GM12878 (cell line): ENCODE data around the gene TCF12. TPM values are rescaled to one million over a fixed set of nuclear protein-coding genes. Genes with fewer than 3 reads are reported as not detected.

Source experiments
- ATAC-seq: fragments of 200-7000 bp; cut with Tn5 transposase; 3 replicates; pipeline ENCODE4 v1.9.1; 2020; ENCODE audit warnings: mild to moderate bottlenecking, moderate library complexity
- BruUV-seq: library from RNA; stranded (reverse); fragments of 400-500 nt; replicated peaks from 2 replicates; lab custom pipeline; 2021; lab: Mats Ljungman, UMichigan
- CTCF ChIA-PET: fragments of 300-600 bp; sonication (Branson Sonifier 250); formaldehyde crosslinking; extraction: SDS; loops from one replicate; lab custom pipeline; 2021; ENCODE audit warnings: inconsistent platforms; lab: Yijun Ruan, JAX
- POLR2A ChIA-PET: fragments of 350-600 bp; formaldehyde crosslinking; extraction: SDS; loops from one replicate; lab custom pipeline; 2021; ENCODE audit warnings: inconsistent platforms; lab: Charles Lee
- RAD21 ChIA-PET: fragments of 300-600 bp; sonication (Branson Sonifier 250); formaldehyde crosslinking; loops from one replicate; lab custom pipeline; 2023; ENCODE audit warnings: antibody characterized with exemption; ENCODE audit not compliant: unreplicated experiment; lab: Charles Lee
- SMC1A ChIA-PET: fragments of 300-600 bp; sonication (Branson Sonifier 250); formaldehyde crosslinking; loops from one replicate; lab custom pipeline; 2023; ENCODE audit not compliant: unreplicated experiment, uncharacterized antibody; lab: Charles Lee
- DNase-seq: peaks from one replicate; pipeline ENCODE4 v3.0.0-alpha.2; 2011; ENCODE audit warnings: low read depth, low spot score
- FAIRE-seq: peaks from 3 replicates; lab custom pipeline; 2011; peaks lifted over from hg19 to GRCh38; lab: Jason Lieb, UNC
- H2AFZ ChIP-seq: 2 replicates; pipeline ENCODE4 v1.6.0; 2011; ENCODE audit warnings: low read depth, low read length, control low read depth; ENCODE audit not compliant: control insufficient read depth
- H3K27ac ChIP-seq: 2 replicates; pipeline ENCODE4 v1.5.1; 2011; ENCODE audit warnings: control low read depth; ENCODE audit not compliant: control insufficient read depth, insufficient read depth
- H3K27me3 ChIP-seq, 2 experiments: replicated peaks in 1 of 2; 2 replicates each; pipeline versions ENCODE4 v1.6.0 to v1.6.1; 2011; ENCODE audit warnings: low read length in 1 of 2; ENCODE audit not compliant: control insufficient read depth in 2 of 2, insufficient read depth in 2 of 2
- H3K36me3 ChIP-seq, 2 experiments: 2 replicates each; pipeline ENCODE4 v1.5.1; 2011; ENCODE audit warnings: low read length in 1 of 2; ENCODE audit not compliant: control insufficient read depth in 2 of 2, insufficient read depth in 2 of 2
- H3K4me1 ChIP-seq: 2 replicates; pipeline ENCODE4 v1.6.1; 2011; ENCODE audit warnings: mild to moderate bottlenecking, low read length, moderate library complexity, mixed read lengths; ENCODE audit not compliant: control insufficient read depth, insufficient read depth
- H3K4me2 ChIP-seq: 2 replicates; pipeline ENCODE4 v1.6.0; 2011; ENCODE audit warnings: control low read depth; ENCODE audit not compliant: control insufficient read depth, insufficient read depth
- H3K4me3 ChIP-seq: fragments of 200-600 bp; sonication (generic); 2 replicates; pipeline ENCODE4 v1.5.1; 2016
- H3K79me2 ChIP-seq: 2 replicates; pipeline ENCODE4 v1.6.0; 2011; ENCODE audit warnings: low read length; ENCODE audit not compliant: control insufficient read depth, insufficient read depth
- H3K9ac ChIP-seq: 2 replicates; pipeline ENCODE4 v1.8.0; 2011; ENCODE audit warnings: low read length, control low read depth, mixed read lengths; ENCODE audit not compliant: control insufficient read depth, insufficient read depth
- H3K9me3 ChIP-seq: replicated peaks from 3 replicates; pipeline ENCODE4 v1.5.1; 2011; ENCODE audit warnings: mild to moderate bottlenecking, low read length; ENCODE audit not compliant: control insufficient read depth, insufficient read depth
- H4K20me1 ChIP-seq: 2 replicates; pipeline ENCODE4 v1.6.0; 2011; ENCODE audit not compliant: control insufficient read depth, insufficient read depth
- ASH2L ChIP-seq: fragments of 300-600, 200-600 bp; sonication (generic); IDR thresholded peaks from 2 replicates; pipeline ENCODE4 v1.6.1; 2017; ENCODE audit warnings: low read depth, mild to moderate bottlenecking, borderline replicate concordance
- BACH1 ChIP-seq: fragments of 450-650 bp; IDR thresholded peaks from 2 replicates; pipeline ENCODE4 v1.6.1; 2017; ENCODE audit warnings: mild to moderate bottlenecking, borderline replicate concordance
- BCL3 ChIP-seq: IDR thresholded peaks from 2 replicates; pipeline ENCODE4 v1.6.1; 2011; ENCODE audit warnings: borderline replicate concordance, low read depth, mild to moderate bottlenecking, moderate library complexity, low read length; ENCODE audit not compliant: insufficient read depth, poor library complexity, severe bottlenecking
- CHD4 ChIP-seq: fragments of 200-600 bp; sonication (generic); IDR thresholded peaks from 2 replicates; pipeline ENCODE4 v1.6.1; 2016; ENCODE audit warnings: mild to moderate bottlenecking
- CREB1 ChIP-seq: IDR thresholded peaks from 2 replicates; pipeline ENCODE4 v1.6.1; 2012; ENCODE audit warnings: low read depth, mild to moderate bottlenecking, inconsistent platforms
- IRF5 ChIP-seq: fragments of 450-650 bp; IDR thresholded peaks from 2 replicates; pipeline ENCODE4 v1.6.1; 2017; ENCODE audit warnings: borderline replicate concordance
- MTA2 ChIP-seq: fragments of 450-650 bp; IDR thresholded peaks from 2 replicates; pipeline ENCODE4 v1.6.1; 2016; ENCODE audit warnings: low read depth, mild to moderate bottlenecking, moderate library complexity
- PAX5 ChIP-seq: IDR thresholded peaks from 2 replicates; pipeline ENCODE4 v1.6.1; 2011; ENCODE audit warnings: low read depth, low read length, borderline replicate concordance
- POLR2A ChIP-seq: IDR thresholded peaks from 2 replicates; pipeline ENCODE4 v1.6.1; 2011; ENCODE audit warnings: low read depth, mild to moderate bottlenecking, low read length
- RCOR1 ChIP-seq: conservative IDR thresholded peaks from 2 replicates; pipeline ENCODE4 v1.6.1; 2012; ENCODE audit warnings: low read depth, low read length, improper control_type of control experiment
- SIX5 ChIP-seq: IDR thresholded peaks from 2 replicates; pipeline ENCODE4 v1.6.1; 2011; ENCODE audit warnings: mild to moderate bottlenecking, low read depth, low read length, moderate library complexity; ENCODE audit not compliant: severe bottlenecking
- SMC3 ChIP-seq: IDR thresholded peaks from 2 replicates; pipeline ENCODE4 v1.6.1; 2011; ENCODE audit warnings: low read length, improper control_type of control experiment, borderline replicate concordance
- TARDBP ChIP-seq: IDR thresholded peaks from 2 replicates; pipeline ENCODE4 v1.6.1; 2016; ENCODE audit warnings: borderline replicate concordance
- TBL1XR1 ChIP-seq: IDR thresholded peaks from 2 replicates; pipeline ENCODE4 v1.6.1; 2012; ENCODE audit warnings: low read depth, low read length, improper control_type of control experiment
- TCF3 ChIP-seq: IDR thresholded peaks from 2 replicates; pipeline ENCODE4 v1.6.1; 2012; ENCODE audit warnings: low read depth, mild to moderate bottlenecking, low read length, borderline replicate concordance; ENCODE audit not compliant: insufficient read depth
- ZNF384 ChIP-seq: IDR thresholded peaks from 2 replicates; pipeline ENCODE4 v1.6.1; 2012; ENCODE audit warnings: low read depth, mild to moderate bottlenecking, low read length, improper control_type of control experiment, borderline replicate concordance
- WGBS: methylation state at CpG from one replicate; pipeline ENCODE4 v1.1.6; 2016; ENCODE audit warnings: low lambda C conversion rate; ENCODE audit not compliant: insufficient replicate concordance, insufficient coverage; ENCODE audit errors: missing lambda C conversion rate; 5-methylcytosine and 5-hydroxymethylcytosine counted together
- in situ Hi-C: fragments of 300-500 bp; cut with MboI; formaldehyde crosslinking; loops from 9 replicates; pipeline ENCODE4 v1.14.3; 2018; ENCODE audit warnings: mixed read lengths
- intact Hi-C: fragments of 100-400 bp; cut with micrococcal nuclease; formaldehyde crosslinking; loops from one replicate; pipeline ENCODE4 v1.14.2; 2022; ENCODE audit not compliant: unreplicated experiment
- polyA plus RNA-seq, 11 experiments: library from polyadenylated mRNA; depleted of rRNA in 4 of 11; unstranded in 6 of 11; stranded (reverse) in 5 of 11; fragments of >200 nt; fragmentation: Nextera tagmentation in 4 of 11; fragmentation: Illumina TruSeq in 1 of 11; extraction: Ambion mirVana in 4 of 11; extraction: Trizol in 1 of 11; gene quantifications; 1 replicate in 1 of 11; 2 replicates in 10 of 11; pipeline versions ENCODE4 v1.2.1 to v1.2.3, GENCODE V29; 2011 to 2016; ENCODE audit warnings: inconsistent platforms in 2 of 11, missing spikeins in 2 of 11, low read depth in 1 of 11
- total RNA-seq, 4 experiments: library from RNA; depleted of rRNA in 3 of 4; stranded (reverse); fragments of >200 nt in 3 of 4; fragmentation: Illumina TruSeq in 1 of 4; extraction: Trizol in 1 of 4; gene quantifications; 2 replicates each; pipeline versions ENCODE4 v1.2.1 to v1.2.3, GENCODE V29; 2013 to 2021

TCF12 gene
- total and polyA plus RNA-seq, 10 of the 15 experiments (the other 5 are each of a cell fraction or from before 2014, with no cell fraction given) = 8.2 to 70.9 (median 49.5) TPM

GRCh38 chr15:56906766-56907165 is 11.7 kb upstream of the TCF12 start:
- ChIA-PET SMC1A (interaction anchor here (0.8 kb wide), 1 partner anchor 8 kb away, joined by 3 read pairs; no protein-coding TSS in a partner anchor), RAD21 (no interaction called here), POLR2A (no interaction called here), CTCF (interaction anchor here (1.1 to 1.6 kb wide), 3 partner anchors 12 to 240 kb away, joined by 3 to 4 read pairs (median 3); partner anchors contain the start of gene TCF12)
- H3K9me3 ChIP-seq = no peaks in the 10 kb centered on the region
- no peak overlapping the region; the same call in 1 of the 2 replicates for H3K4me3 ChIP-seq
- WGBS = 50% methylated on average over 1 of the region's 1 CpG
- in situ Hi-C loops (no loop called here), intact Hi-C loops (no loop called here)
- peak; percentile 24; the same call in 2 of the 3 replicates for ATAC-seq
- no peak overlapping the region for H3K9ac ChIP-seq
- H3K4me2 ChIP-seq = peak overlapping the region; percentile 3
- H3K4me1 ChIP-seq = no peaks in the 10 kb centered on the region
- H3K79me2 ChIP-seq = no peaks in the 10 kb centered on the region
- TF ChIP-seq ASH2L (0 out of 2 replicates have a peak, but pooled peaks have one; percentile 19), SMC3 (no peak), BCL3 (no peak), TARDBP (no peak)
- H4K20me1 ChIP-seq = no peaks in the 10 kb centered on the region
- no TSS peak for BruUV-seq
- H3K36me3 ChIP-seq = no peaks in the 10 kb centered on the region
- peak overlapping the region; percentile 61 for H2AFZ ChIP-seq
- no peaks in the 10 kb centered on the region for H3K27me3 ChIP-seq
- DNase-seq = no peak
- FAIRE-seq = peak; percentile 35
- H3K27ac ChIP-seq = no peak overlapping the region

GRCh38 chr15:56910801-56911200 is 7.6 kb upstream of the TCF12 start:
- BruUV-seq = no TSS peak
- H3K4me3 ChIP-seq = no peak overlapping the region
- intact Hi-C loops (loop anchor here (10.0 kb wide), 1 partner anchor 164 kb away; no protein-coding TSS in a partner anchor), in situ Hi-C loops (loop anchor here (10.0 kb wide), 1 partner anchor 394 kb away; no protein-coding TSS in a partner anchor)
- no peak overlapping the region for H3K4me2 ChIP-seq
- FAIRE-seq (no peak), ATAC-seq (no peak), DNase-seq (no peak)
- ChIA-PET CTCF (interaction anchor here (1.0 kb wide), 1 partner anchor 10 kb away, joined by 3 read pairs; no protein-coding TSS in a partner anchor), POLR2A (no interaction called here), RAD21 (interaction anchor here (1.3 kb wide), 1 partner anchor 9 kb away, joined by 4 read pairs; no protein-coding TSS in a partner anchor), SMC1A (interaction anchor here (0.6 kb wide), 1 partner anchor 236 kb away, joined by 6 read pairs; no protein-coding TSS in a partner anchor)
- H3K27ac ChIP-seq = no peak overlapping the region
- H3K27me3 ChIP-seq = no peaks in the 10 kb centered on the region
- 87% methylated on average over 7 of the region's 7 CpGs for WGBS
- no peak overlapping the region for H3K9ac ChIP-seq
- H2AFZ ChIP-seq = no peak overlapping the region
- H3K36me3 ChIP-seq = no peaks in the 10 kb centered on the region
- H3K79me2 ChIP-seq = no peaks in the 10 kb centered on the region
- no peaks in the 10 kb centered on the region for H4K20me1 ChIP-seq
- no peaks in the 10 kb centered on the region; the same call in 2 of the 3 replicates for H3K9me3 ChIP-seq
- H3K4me1 ChIP-seq = no peaks in the 10 kb centered on the region
- TF ChIP-seq ZNF384 = no peak
- no peak for TF ChIP-seq SIX5
- TF ChIP-seq PAX5 = no peak
- TF ChIP-seq TCF3 = no peak
- no peak for TF ChIP-seq BACH1
- TF ChIP-seq TBL1XR1 = no peak
- TF ChIP-seq CREB1 = no peak
- TF ChIP-seq RCOR1 = no peak
- no peak for TF ChIP-seq MTA2
- TF ChIP-seq IRF5 = no peak
- no peak for TF ChIP-seq CHD4
- TF ChIP-seq POLR2A = no peak
